Common myeloid progenitor, CD34-positive (primary cell): ENCODE results near the gene TMEM235.

ENCODE experiments used
- CTCF ChIA-PET: fragments of 350-600 bp; sonication (Branson Sonifier 250); formaldehyde crosslinking; loops from one replicate; lab custom pipeline; 2021; ENCODE audit warnings: antibody characterized with exemption; lab: Charles Lee
- POLR2A ChIA-PET: fragments of 350-600 bp; sonication (Branson Sonifier 250); formaldehyde crosslinking; loops from one replicate; lab custom pipeline; 2021; ENCODE audit warnings: antibody characterized with exemption; lab: Charles Lee
- DNase-seq, 3 donors: peaks; one replicate each; pipeline versions ENCODE4 v3.0.0 to v3.0.0-alpha.2; 2013
- H3K27ac ChIP-seq, 2 experiments: 1 replicate in 1 of 2; 2 replicates in 1 of 2; pipeline ENCODE4 v1.7.0; 2013; ENCODE audit warnings: inconsistent platforms in 2 of 2, low read length in 2 of 2, mild to moderate bottlenecking in 2 of 2, low read depth in 1 of 2, moderate library complexity in 1 of 2; ENCODE audit not compliant: severe bottlenecking in 2 of 2, insufficient read depth in 1 of 2, poor library complexity in 1 of 2
- H3K27me3 ChIP-seq, 5 experiments: replicated peaks in 2 of 5; 1 replicate in 3 of 5; 2 replicates in 2 of 5; pipeline versions ENCODE4 v1.6.1 to v1.7.0; 2013; ENCODE audit warnings: low read length in 4 of 5, mild to moderate bottlenecking in 2 of 5, moderate library complexity in 2 of 5, inconsistent platforms in 1 of 5; ENCODE audit not compliant: insufficient read depth in 5 of 5, control insufficient read depth in 4 of 5
- H3K36me3 ChIP-seq, 4 experiments: 1 replicate in 2 of 4; 2 replicates in 2 of 4; pipeline versions ENCODE4 v1.6.1 to v1.7.0; 2013; ENCODE audit warnings: low read length in 3 of 4, control low read depth in 1 of 4, mild to moderate bottlenecking in 1 of 4; ENCODE audit not compliant: control insufficient read depth in 4 of 4, insufficient read depth in 4 of 4
- H3K4me1 ChIP-seq, 4 experiments: 1 replicate in 3 of 4; 2 replicates in 1 of 4; pipeline versions ENCODE4 v1.6.1 to v1.7.1; 2013; ENCODE audit warnings: low read length in 3 of 4, mild to moderate bottlenecking in 3 of 4, control low read depth in 1 of 4, inconsistent platforms in 1 of 4, moderate library complexity in 1 of 4; ENCODE audit not compliant: control insufficient read depth in 4 of 4, insufficient read depth in 4 of 4; ENCODE audit errors: control extremely low read depth in 1 of 4
- H3K4me3 ChIP-seq, 7 experiments: 1 replicate in 4 of 7; 2 replicates in 3 of 7; pipeline versions ENCODE4 v1.5.1 to v1.7.0; 2013; ENCODE audit warnings: mild to moderate bottlenecking in 7 of 7, low read length in 6 of 7, moderate library complexity in 6 of 7, inconsistent platforms in 2 of 7, low read depth in 2 of 7, control low read depth in 1 of 7; ENCODE audit not compliant: insufficient read depth in 4 of 7, control insufficient read depth in 1 of 7; ENCODE audit errors: extremely low read depth in 1 of 7
- H3K9me3 ChIP-seq, 5 experiments: 1 replicate in 4 of 5; 2 replicates in 1 of 5; pipeline versions ENCODE4 v1.6.1 to v1.7.1; 2013; ENCODE audit warnings: low read length in 4 of 5, mild to moderate bottlenecking in 2 of 5, inconsistent platforms in 1 of 5, low read depth in 1 of 5, moderate library complexity in 1 of 5; ENCODE audit not compliant: control insufficient read depth in 4 of 5, insufficient read depth in 2 of 5; ENCODE audit errors: control extremely low read depth in 1 of 5
- WGBS: methylation state at CpG from one replicate; pipeline ENCODE4 v1.1.5; 2013; ENCODE audit not compliant: insufficient coverage; 5-methylcytosine and 5-hydroxymethylcytosine counted together

The TMEM235 gene

DNA sequence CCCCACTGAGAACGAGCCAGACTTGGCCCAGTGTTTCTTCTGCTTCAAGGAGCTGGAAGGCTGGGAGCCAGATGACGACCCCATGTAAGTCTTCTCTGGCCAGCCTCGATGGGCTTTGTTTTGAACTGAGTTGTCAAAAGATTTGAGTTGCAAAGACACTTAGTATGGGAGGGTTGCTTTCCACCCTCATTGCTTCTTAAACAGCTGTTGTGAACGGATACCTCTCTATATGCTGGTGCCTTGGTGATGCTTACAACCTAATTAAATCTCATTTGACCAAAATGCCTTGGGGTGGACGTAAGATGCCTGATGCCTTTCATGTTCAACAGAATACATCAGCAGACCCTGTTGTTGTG, 16.7 kb upstream of the TMEM235 start:
- 59% methylated on average over 3 of the region's 5 CpGs for WGBS
- ChIA-PET CTCF (interaction anchor here (1.0 kb wide), 1 partner anchor 8 kb away, joined by 3 read pairs; no protein-coding TSS in a partner anchor), POLR2A (no interaction called here)
- DNase-seq = no peak
- no peaks in the 10 kb centered on the region for H3K9me3 ChIP-seq
- H3K27me3 ChIP-seq = no peaks in the 10 kb centered on the region
- peak overlapping the region; percentile 17 to 89 (median 72) for H3K4me3 ChIP-seq
- H3K4me1 ChIP-seq = peaks cover 4 to 18% (median 14%) of the 10 kb centered on the region in 4 experiments
- peaks cover 0 to 16% (median 5%) of the 10 kb centered on the region in 4 experiments for H3K36me3 ChIP-seq
- H3K27ac ChIP-seq = peak overlapping the region in 1 of 2 experiments; percentile 71

DNA sequence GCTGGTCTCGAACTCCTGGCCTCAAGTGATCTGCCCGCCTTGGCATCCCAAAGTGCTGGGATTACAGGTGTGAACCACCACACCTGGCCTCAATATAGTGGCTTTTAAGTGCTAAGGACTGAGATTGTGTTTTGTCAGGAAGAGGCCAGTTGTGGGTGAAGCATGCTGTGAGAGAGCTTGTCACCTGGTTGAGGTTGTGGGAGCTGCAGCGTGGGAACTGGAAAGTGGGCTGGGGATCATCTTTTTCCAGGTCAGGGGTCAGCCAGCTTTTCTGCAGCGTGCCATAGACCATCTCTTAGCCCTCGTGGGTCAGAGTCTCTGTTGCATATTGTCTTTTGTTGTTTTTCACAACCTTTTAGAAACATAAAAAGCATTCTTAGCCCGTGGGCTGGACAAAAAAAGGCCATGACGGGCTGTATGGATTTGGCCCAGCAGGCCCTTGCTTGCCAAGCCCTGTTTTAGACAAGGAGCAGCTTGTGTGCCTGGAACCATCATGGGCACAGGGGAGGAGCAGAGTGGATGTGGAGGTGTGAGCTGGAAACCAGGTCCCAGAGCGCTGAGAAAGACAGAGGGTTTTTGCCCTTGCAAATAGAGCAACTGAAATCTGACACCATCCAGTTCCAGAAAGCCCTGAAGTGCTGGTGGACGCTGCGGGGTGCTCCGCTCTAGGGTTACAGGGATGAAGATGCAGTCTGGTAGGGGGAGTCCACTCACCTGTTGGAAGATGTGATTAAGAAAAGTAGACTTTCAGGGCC, 11.9 kb upstream of the TMEM235 start:
- H3K36me3 ChIP-seq = peaks cover 2 to 52% (median 10%) of the 10 kb centered on the region in 4 experiments
- no peaks in the 10 kb centered on the region for H3K27me3 ChIP-seq
- over 99% methylated on average over 11 of the region's 11 CpGs for WGBS
- H3K4me3 ChIP-seq = no peak overlapping the region
- DNase-seq = no peak
- peaks cover 3 to 27% (median 16%) of the 10 kb centered on the region in 4 experiments for H3K4me1 ChIP-seq
- CTCF ChIA-PET = interaction anchor here (0.9 to 1.0 kb wide), 2 partner anchors 9 to 62 kb away, joined by 3 read pairs; no protein-coding TSS in a partner anchor
- H3K27ac ChIP-seq = no peak overlapping the region
- POLR2A ChIA-PET = no interaction called here
- no peaks in the 10 kb centered on the region for H3K9me3 ChIP-seq

DNA sequence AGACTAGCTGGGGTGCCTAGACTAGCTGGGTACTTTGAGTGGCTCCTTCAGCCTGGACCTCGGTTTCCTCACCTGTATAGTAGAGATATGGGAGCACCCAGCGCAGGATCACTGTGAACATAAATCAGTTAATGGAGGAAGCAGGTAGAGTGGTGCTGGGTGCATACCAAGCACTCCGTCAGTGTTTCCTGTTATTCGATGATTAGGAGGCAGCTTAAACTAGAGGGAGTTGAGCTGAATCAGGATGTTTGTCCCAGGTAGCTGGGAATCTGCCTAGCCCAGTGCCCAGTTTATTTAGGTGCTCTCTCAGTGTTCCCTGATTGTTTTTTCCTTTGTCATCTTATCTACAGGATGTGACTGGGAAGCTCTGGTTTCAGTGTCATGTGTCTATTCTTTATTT, 8.4 kb upstream of the TMEM235 start:
- Histone ChIP-seq H3K4me3 (peak overlapping the region in 2 of 7 experiments; percentile 20 to 42), H3K4me1 (peaks cover 0 to 32% (median 18%) of the 10 kb centered on the region in 4 experiments), H3K36me3 (peaks cover 0 to 54% (median 11%) of the 10 kb centered on the region in 4 experiments), H3K27ac (peak overlapping the region in 1 of 2 experiments; percentile 29), H3K27me3 (no peaks in the 10 kb centered on the region), H3K9me3 (no peaks in the 10 kb centered on the region)
- WGBS = 23% methylated on average over 4 of the region's 4 CpGs
- DNase-seq = peak in 2 of 3 donors; percentile 36 to 40
- CTCF ChIA-PET = interaction anchor here (1.1 kb wide), 1 partner anchor 8 kb away, joined by 3 read pairs; no protein-coding TSS in a partner anchor
- POLR2A ChIA-PET = no interaction called here

DNA sequence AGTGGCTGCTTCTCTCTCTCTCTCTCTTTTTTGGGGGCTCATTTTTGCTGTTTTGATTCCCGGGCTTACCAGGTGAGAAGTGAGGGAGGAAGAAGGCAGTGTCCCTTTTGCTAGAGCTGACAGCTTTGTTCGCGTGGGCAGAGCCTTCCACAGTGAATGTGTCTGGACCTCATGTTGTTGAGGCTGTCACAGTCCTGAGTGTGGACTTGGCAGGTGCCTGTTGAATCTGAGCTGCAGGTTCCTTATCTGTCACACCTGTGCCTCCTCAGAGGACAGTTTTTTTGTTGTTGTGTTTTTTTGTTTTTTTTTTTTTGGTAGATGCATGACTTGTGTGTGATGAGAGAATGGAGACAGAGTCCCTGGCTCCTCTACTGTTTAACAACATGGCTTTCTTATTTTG, 7.7 kb upstream of the TMEM235 start:
- Histone ChIP-seq H3K27ac (no peak overlapping the region), H3K27me3 (no peaks in the 10 kb centered on the region), H3K9me3 (no peaks in the 10 kb centered on the region), H3K4me1 (peaks cover 0 to 32% (median 18%) of the 10 kb centered on the region in 4 experiments), H3K36me3 (peaks cover 0 to 53% (median 10%) of the 10 kb centered on the region in 4 experiments), H3K4me3 (no peak overlapping the region)
- WGBS = 90% methylated on average over 2 of the region's 3 CpGs
- ChIA-PET POLR2A (no interaction called here), CTCF (interaction anchor here (1.1 kb wide), 1 partner anchor 9 kb away, joined by 3 read pairs; no protein-coding TSS in a partner anchor)
- no peak for DNase-seq

DNA sequence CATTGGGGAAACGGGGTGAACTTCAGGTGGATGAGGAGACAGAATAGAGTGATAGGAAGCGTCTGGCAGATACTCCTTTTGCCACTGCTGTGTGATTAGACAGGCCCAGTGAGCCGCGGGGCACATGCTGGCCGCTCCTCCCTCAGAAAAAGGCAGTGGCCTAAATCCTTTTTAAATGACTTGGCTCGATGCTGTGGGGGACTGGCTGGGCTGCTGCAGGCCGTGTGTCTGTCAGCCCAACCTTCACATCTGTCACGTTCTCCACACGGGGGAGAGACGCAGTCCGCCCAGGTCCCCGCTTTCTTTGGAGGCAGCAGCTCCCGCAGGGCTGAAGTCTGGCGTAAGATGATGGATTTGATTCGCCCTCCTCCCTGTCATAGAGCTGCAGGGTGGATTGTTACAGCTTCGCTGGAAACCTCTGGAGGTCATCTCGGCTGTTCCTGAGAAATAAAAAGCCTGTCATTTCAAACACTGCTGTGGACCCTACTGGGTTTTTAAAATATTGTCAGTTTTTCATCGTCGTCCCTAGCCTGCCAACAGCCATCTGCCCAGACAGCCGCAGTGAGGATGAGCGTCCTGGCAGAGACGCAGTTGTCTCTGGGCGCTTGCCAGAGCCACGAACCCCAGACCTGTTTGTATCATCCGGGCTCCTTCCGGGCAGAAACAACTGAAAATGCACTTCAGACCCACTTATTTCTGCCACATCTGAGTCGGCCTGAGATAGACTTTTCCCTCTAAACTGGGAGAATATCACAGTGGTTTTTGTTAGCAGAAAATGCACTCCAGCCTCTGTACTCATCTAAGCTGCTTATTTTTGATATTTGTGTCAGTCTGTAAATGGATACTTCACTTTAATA, 7.0 kb upstream of the TMEM235 start:
- ChIA-PET POLR2A (interaction anchor here (0.7 kb wide), 1 partner anchor 28 kb away, joined by 3 read pairs; no protein-coding TSS in a partner anchor), CTCF (no interaction called here)
- WGBS = 96% methylated on average over 27 of the region's 27 CpGs
- Histone ChIP-seq H3K9me3 (no peaks in the 10 kb centered on the region), H3K27me3 (no peaks in the 10 kb centered on the region), H3K27ac (no peak overlapping the region), H3K4me1 (peaks cover 0 to 32% (median 18%) of the 10 kb centered on the region in 4 experiments), H3K36me3 (peaks cover 0 to 47% (median 9%) of the 10 kb centered on the region in 4 experiments), H3K4me3 (no peak overlapping the region)
- no peak for DNase-seq

DNA sequence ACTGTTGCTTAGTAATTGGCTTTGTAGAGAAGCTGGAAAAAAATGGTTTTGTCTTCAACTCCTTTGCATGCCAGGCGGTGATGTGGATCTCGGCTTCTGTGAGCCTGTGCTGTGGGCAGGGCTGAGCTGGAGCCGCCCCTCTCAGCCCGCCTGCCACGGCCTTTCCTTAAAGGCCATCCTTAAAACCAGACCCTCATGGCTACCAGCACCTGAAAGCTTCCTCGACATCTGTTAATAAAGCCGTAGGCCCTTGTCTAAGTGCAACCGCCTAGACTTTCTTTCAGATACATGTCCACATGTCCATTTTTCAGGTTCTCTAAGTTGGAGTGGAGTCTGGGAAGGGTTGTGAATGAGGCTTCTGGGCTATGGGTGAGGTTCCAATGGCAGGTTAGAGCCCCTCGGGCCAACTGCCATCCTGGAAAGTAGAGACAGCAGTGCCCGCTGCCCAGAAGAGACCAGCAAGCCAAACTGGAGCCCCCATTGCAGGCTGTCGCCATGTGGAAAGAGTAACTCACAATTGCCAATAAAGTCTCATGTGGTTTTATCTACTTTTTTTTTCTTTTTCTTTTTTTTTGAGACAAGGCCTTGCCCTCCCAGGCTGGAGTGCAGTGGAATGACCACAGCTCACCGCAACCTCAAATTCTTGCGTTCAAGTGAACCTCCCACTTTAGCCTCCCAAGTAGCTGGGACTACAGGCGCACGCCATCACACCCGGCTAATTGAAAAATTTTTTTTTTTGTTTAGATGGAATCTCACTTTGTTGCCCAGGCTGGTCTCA, 6.2 kb upstream of the TMEM235 start:
- POLR2A ChIA-PET = interaction anchor here (0.7 kb wide), 2 partner anchors 29 to 37 kb away, joined by 3 read pairs; no protein-coding TSS in a partner anchor
- DNase-seq = no peak
- CTCF ChIA-PET = interaction anchor here (0.9 to 1.7 kb wide), 3 partner anchors 11 to 25 kb away, joined by 4 read pairs; no protein-coding TSS in a partner anchor
- peaks cover 0 to 32% (median 18%) of the 10 kb centered on the region in 4 experiments for H3K4me1 ChIP-seq
- 97% methylated on average over 13 of the region's 16 CpGs for WGBS
- H3K4me3 ChIP-seq = no peak overlapping the region
- peaks cover 0 to 42% (median 6%) of the 10 kb centered on the region in 4 experiments for H3K36me3 ChIP-seq
- H3K9me3 ChIP-seq = no peaks in the 10 kb centered on the region
- peaks cover 0 to under 1% (median 0%) of the 10 kb centered on the region in 5 experiments for H3K27me3 ChIP-seq
- H3K27ac ChIP-seq = no peak overlapping the region
